HEK293 (cell line): Measurements from ENCODE around the gene DDIT4.
A peak's percentile ranks its signal among the peaks of the same experiment; 100 is the strongest.
"Not testable (repeated sequence)": the region's sequence is repeated elsewhere in the genome, so short reads cannot be mapped to it uniquely, and the experiment has no call there.

Experiments used
- CTCF ChIA-PET: fragments of 350-600 bp; formaldehyde crosslinking; extraction: SDS; loops from one replicate; lab custom pipeline; 2021; ENCODE audit warnings: antibody characterized with exemption; lab: Yijun Ruan, JAX
- POLR2A ChIA-PET: fragments of 300-600 bp; formaldehyde crosslinking; extraction: SDS; loops from one replicate; lab custom pipeline; 2020; ENCODE audit warnings: antibody characterized with exemption, inconsistent platforms; lab: Yijun Ruan, JAX
- H3K27ac ChIP-seq: fragments of 200-500 bp; sonication (Bioruptor generic); 2 replicates; pipeline ENCODE4 v1.5.1; 2014; ENCODE audit warnings: low read depth, low read length, control low read depth, inconsistent platforms; ENCODE audit errors: extremely low read depth
- H3K36me3 ChIP-seq, 2 experiments: fragments of 200-500 bp in 1 of 2; sonication (Bioruptor generic) in 1 of 2; 1 replicate in 1 of 2; 2 replicates in 1 of 2; pipeline ENCODE4 v1.5.1; 2014 to 2017; ENCODE audit warnings: inconsistent platforms in 2 of 2, low read length in 2 of 2; ENCODE audit not compliant: control insufficient read depth in 2 of 2, insufficient read depth in 1 of 2
- H3K4me1 ChIP-seq: fragments of 200-500 bp; sonication (Bioruptor generic); 2 replicates; pipeline ENCODE4 v1.5.1; 2014; ENCODE audit warnings: mild to moderate bottlenecking, low read length, inconsistent platforms; ENCODE audit not compliant: control insufficient read depth, insufficient read depth
- H3K4me3 ChIP-seq: 2 replicates; pipeline ENCODE4 v1.5.1; 2011; ENCODE audit warnings: low read depth, mild to moderate bottlenecking, control low read depth, low read length, moderate library complexity
- H3K9me3 ChIP-seq: fragments of 200-500 bp; sonication (Bioruptor generic); 2 replicates; pipeline ENCODE4 v1.5.1; 2014; ENCODE audit warnings: low read depth, low read length, inconsistent platforms; ENCODE audit not compliant: control insufficient read depth, insufficient read depth
- EGR2 ChIP-seq: fragments of 450-650 bp; formaldehyde crosslinking; IDR thresholded peaks from 2 replicates; pipeline ENCODE4 v1.5.1; 2016; ENCODE audit warnings: low read depth, missing biosample characterization, missing genetic modification characterization
- GLIS1 ChIP-seq: fragments of 450-650 bp; formaldehyde crosslinking; IDR thresholded peaks from 2 replicates; pipeline ENCODE4 v1.5.1; 2016; ENCODE audit warnings: missing biosample characterization, missing genetic modification characterization
- GLIS2 ChIP-seq: fragments of 450-650 bp; formaldehyde crosslinking; IDR thresholded peaks from 2 replicates; pipeline ENCODE4 v1.5.1; 2016; ENCODE audit warnings: missing biosample characterization, missing genetic modification characterization
- HOXC10 ChIP-seq: sonication (generic); formaldehyde crosslinking; IDR thresholded peaks from 2 replicates; pipeline ENCODE4 v1.8.1; 2023; ENCODE audit warnings: mild to moderate bottlenecking, missing genetic modification reagents
- PRDM1 ChIP-seq: fragments of 450-650 bp; formaldehyde crosslinking; IDR thresholded peaks from 2 replicates; pipeline ENCODE4; 2016; ENCODE audit warnings: missing biosample characterization, missing genetic modification characterization
- PRDM2 ChIP-seq: fragments of 450-650 bp; formaldehyde crosslinking; IDR thresholded peaks from 2 replicates; pipeline ENCODE4 v1.5.1; 2016; ENCODE audit warnings: missing biosample characterization, missing genetic modification characterization, borderline replicate concordance
- REPIN1 ChIP-seq: fragments of 450-650 bp; formaldehyde crosslinking; IDR thresholded peaks from 2 replicates; pipeline ENCODE4 v1.5.1; 2017; ENCODE audit warnings: missing biosample characterization, missing genetic modification characterization, low read depth
- SETDB1 ChIP-seq: IDR thresholded peaks from one replicate; pipeline ENCODE4 v1.6.1; 2017; ENCODE audit warnings: mild to moderate bottlenecking, low read length, moderate library complexity, mixed read lengths; ENCODE audit not compliant: insufficient read length
- ZBTB7A ChIP-seq: fragments of 450-650 bp; formaldehyde crosslinking; IDR thresholded peaks from 2 replicates; pipeline ENCODE4 v1.5.1; 2016; ENCODE audit warnings: low read depth, missing biosample characterization, missing genetic modification characterization
- ZNF10 ChIP-seq: fragments of 450-650 bp; formaldehyde crosslinking; IDR thresholded peaks from 2 replicates; pipeline ENCODE4 v1.5.1; 2017; ENCODE audit warnings: missing biosample characterization, missing genetic modification characterization
- ZNF280C ChIP-seq: fragments of 450-650 bp; formaldehyde crosslinking; IDR thresholded peaks from 2 replicates; pipeline ENCODE4 v1.5.1; 2016; ENCODE audit warnings: missing biosample characterization, missing genetic modification characterization
- ZNF488 ChIP-seq: fragments of 450-650 bp; formaldehyde crosslinking; IDR thresholded peaks from 2 replicates; pipeline ENCODE4 v1.5.1; 2016; ENCODE audit warnings: missing biosample characterization, missing genetic modification characterization
- ZNF580 ChIP-seq: fragments of 450-650 bp; formaldehyde crosslinking; IDR thresholded peaks from 2 replicates; pipeline ENCODE4 v1.5.1; 2016; ENCODE audit warnings: missing biosample characterization, missing genetic modification characterization
- ZNF596 ChIP-seq: fragments of 450-650 bp; IDR thresholded peaks from 2 replicates; pipeline ENCODE4 v1.5.0; 2018; ENCODE audit warnings: missing biosample characterization, mild to moderate bottlenecking, missing genetic modification characterization, moderate library complexity
- ZNF626 ChIP-seq: fragments of 450-650 bp; sonication (Bioruptor Pico); formaldehyde crosslinking; IDR thresholded peaks from 2 replicates; pipeline ENCODE4 v1.5.1; 2018; ENCODE audit warnings: missing biosample characterization, missing genetic modification characterization, inconsistent platforms
- ZNF701 ChIP-seq: fragments of 450-650 bp; formaldehyde crosslinking; IDR thresholded peaks from 2 replicates; pipeline ENCODE4 v1.5.1; 2016; ENCODE audit warnings: missing biosample characterization, missing genetic modification characterization
- ZNF792 ChIP-seq: fragments of 450-650 bp; formaldehyde crosslinking; IDR thresholded peaks from 2 replicates; pipeline ENCODE4 v1.5.1; 2016; ENCODE audit warnings: missing biosample characterization, missing genetic modification characterization

Gene DDIT4

GRCh38 chr10:72292223-72292691 is 18.5 kb downstream of the DDIT4 start (continued):
- no peak for TF ChIP-seq ZNF488
- no peak for TF ChIP-seq ZBTB7A (tag by site-specific recombination)
- TF ChIP-seq PRDM2 (tag by site-specific recombination) = no peak
- TF ChIP-seq ZNF626 (tag by site-specific recombination) = no peak
- no peak for TF ChIP-seq ZNF596 (tag by site-specific recombination)
- TF ChIP-seq, all 188 proteins: peak for 4

- Histone ChIP-seq H3K4me1 (no peaks in the 10 kb centered on the region; the same call in 1 of the 2 replicates), H3K27ac (no peak overlapping the region), H3K9me3 (no peaks in the 10 kb centered on the region), H3K36me3 (no peaks in the 10 kb centered on the region), H3K4me3 (no peak overlapping the region)
- TF ChIP-seq REPIN1 (no peak), ZNF792 (tag by site-specific recombination) (no peak), EGR2 (no peak)
- ChIA-PET CTCF (no interaction called here), POLR2A (interaction anchor here (0.6 to 1.0 kb wide), 2 partner anchors 8 to 22 kb away, joined by 3 to 4 read pairs; partner anchors contain the start of gene DDIT4)
These were observed 21.7 kb downstream of the DDIT4 start for GRCh38 chr10:72295330-72295910.

GRCh38 chr10:72296829-72297280 is 23.1 kb downstream of the DDIT4 start:
- ChIA-PET CTCF (interaction anchor here (0.7 kb wide), 1 partner anchor 71 kb away, joined by 5 read pairs; no protein-coding TSS in a partner anchor), POLR2A (interaction anchor here (0.7 to 2.5 kb wide), 4 partner anchors 17 to 36 kb away, joined by 3 to 23 read pairs (median 5); partner anchors contain the start of gene DDIT4)
- not testable (repeated sequence) for H3K4me3 ChIP-seq, H3K4me1 ChIP-seq, H3K36me3 ChIP-seq, H3K9me3 ChIP-seq, H3K27ac ChIP-seq
- peak; percentile 66 for TF ChIP-seq PRDM1 (tag by site-specific recombination)

- H3K27ac ChIP-seq = peak overlapping the region; percentile 64; the same call in 1 of the 2 replicates
- no peaks in the 10 kb centered on the region for H3K9me3 ChIP-seq
- ChIA-PET CTCF (interaction anchor here (0.5 to 1.7 kb wide), 4 partner anchors 22 to 202 kb away, joined by 3 to 7 read pairs (median 6); no protein-coding TSS in a partner anchor), POLR2A (interaction anchor here (0.6 to 2.5 kb wide), 8 partner anchors 10 to 37 kb away, joined by 3 to 23 read pairs (median 3); partner anchors contain the start of gene DDIT4)
- no peaks in the 10 kb centered on the region; the same call in 1 of the 2 replicates for H3K4me1 ChIP-seq
- no peaks in the 10 kb centered on the region for H3K36me3 ChIP-seq
- peak overlapping the region; percentile 45 for H3K4me3 ChIP-seq
- TF ChIP-seq GLIS1 (tag by site-specific recombination) = no peak
- TF ChIP-seq ZNF280C = no peak
- TF ChIP-seq HOXC10 (CRISPR knock-in tag) = 0 out of 2 replicates have a peak, but pooled peaks have one; percentile 48
- no peak for TF ChIP-seq GLIS2 (tag by site-specific recombination)
- no peak for TF ChIP-seq SETDB1
- TF ChIP-seq ZNF701 (tag by site-specific recombination) = no peak
- TF ChIP-seq ZNF580 (tag by site-specific recombination) = peak; percentile 46; the same call in 1 of the 2 replicates
- TF ChIP-seq ZNF10 (tag by site-specific recombination) = no peak
These were observed 23.6 kb downstream of the DDIT4 start for GRCh38 chr10:72297281-72297804.
